Measurements from ENCODE around the gene RAB31. TPM values are rescaled to one million over a fixed set of nuclear protein-coding genes. Genes with fewer than 3 reads are reported as not detected.

The RAB31 gene, protein sequence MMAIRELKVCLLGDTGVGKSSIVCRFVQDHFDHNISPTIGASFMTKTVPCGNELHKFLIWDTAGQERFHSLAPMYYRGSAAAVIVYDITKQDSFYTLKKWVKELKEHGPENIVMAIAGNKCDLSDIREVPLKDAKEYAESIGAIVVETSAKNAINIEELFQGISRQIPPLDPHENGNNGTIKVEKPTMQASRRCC
- 30.4 TPM for polyA plus RNA-seq (2013, experiment 1 of 2)
- polyA plus RNA-seq (2013, experiment 2 of 2): 34.5 TPM

- Histone ChIP-seq H3K4me3 (ENCODE audit: low read length in 2 of 2) (peak within 1 kb of the TSS; percentile 70 to 86), H2BK120ac (ENCODE audit: low read depth, low read length) (peak within 1 kb of the TSS; percentile 16), H4K8ac (ENCODE audit: low read depth, low read length) (no peak within 1 kb of the TSS), H3K14ac (ENCODE audit: low read length) (peak within 1 kb of the TSS; percentile 49), H2AK5ac (ENCODE audit: low read depth, low read length) (no peak within 1 kb of the TSS), H3K9me3 (replicated peaks in 1 of 2; ENCODE audit: control insufficient read depth in 2 of 2, insufficient read depth in 1 of 2, low read depth in 1 of 2, low read length in 2 of 2) (no peaks in the 10 kb centered on the region), H2BK15ac (ENCODE audit: low read length) (peak within 1 kb of the TSS; percentile 72), H3K79me1 (ENCODE audit: low read depth, low read length) (no peaks in the 10 kb centered on the region), H3K36me3 (replicated peaks in 1 of 2; ENCODE audit: control insufficient read depth in 2 of 2, insufficient read depth in 2 of 2, low read length in 2 of 2) (no peaks in the 10 kb centered on the region), H3K23ac (ENCODE audit: low read depth, low read length, poor library complexity) (peak within 1 kb of the TSS; percentile 59), H2BK12ac (ENCODE audit: low read length) (no peak within 1 kb of the TSS), H2AFZ (ENCODE audit: low read length) (peak within 1 kb of the TSS; percentile 97), H3K4ac (ENCODE audit: low read length) (no peak within 1 kb of the TSS), H4K91ac (ENCODE audit: low read depth, low read length, poor library complexity) (no peak within 1 kb of the TSS), H3K4me1 (ENCODE audit: control insufficient read depth in 2 of 2, insufficient read depth in 1 of 2, low read depth in 1 of 2, low read length in 2 of 2) (peaks cover 3 to 18% of the 10 kb centered on the region in 2 donors), H2BK5ac (ENCODE audit: low read length) (peak within 1 kb of the TSS; percentile 40), H3K18ac (ENCODE audit: low read length) (peak within 1 kb of the TSS; percentile 93), H3K4me2 (ENCODE audit: insufficient read depth, low read length, poor library complexity, severe bottlenecking) (peak within 1 kb of the TSS; percentile 88), H3K9ac (ENCODE audit: low read depth, low read length, poor library complexity) (peak within 1 kb of the TSS; percentile 96), H3K27me3 (ENCODE audit: control insufficient read depth in 3 of 3, insufficient read depth in 3 of 3, low read depth in 1 of 3, low read length in 3 of 3) (peaks cover 0 to 27% (median 0%) of the 10 kb centered on the region in 3 experiments), H3K27ac (replicated peaks; ENCODE audit: low read length) (no peak within 1 kb of the TSS)
- DNase-seq (ENCODE audit: low spot score): peak; percentile 43
- WGBS, 2 donors (ENCODE audit: extremely low coverage in 2 of 2, insufficient read length in 2 of 2, insufficient replicate concordance in 1 of 2): no CpG with 5 or more reads among the region's 59 CpGs
Measured at GRCh38 chr18:9708057-9708433, at the start of gene RAB31. RAB31 (plus strand) TSS chr18:9708301; CDS start chr18:9708406, 105 bp downstream.

DNA sequence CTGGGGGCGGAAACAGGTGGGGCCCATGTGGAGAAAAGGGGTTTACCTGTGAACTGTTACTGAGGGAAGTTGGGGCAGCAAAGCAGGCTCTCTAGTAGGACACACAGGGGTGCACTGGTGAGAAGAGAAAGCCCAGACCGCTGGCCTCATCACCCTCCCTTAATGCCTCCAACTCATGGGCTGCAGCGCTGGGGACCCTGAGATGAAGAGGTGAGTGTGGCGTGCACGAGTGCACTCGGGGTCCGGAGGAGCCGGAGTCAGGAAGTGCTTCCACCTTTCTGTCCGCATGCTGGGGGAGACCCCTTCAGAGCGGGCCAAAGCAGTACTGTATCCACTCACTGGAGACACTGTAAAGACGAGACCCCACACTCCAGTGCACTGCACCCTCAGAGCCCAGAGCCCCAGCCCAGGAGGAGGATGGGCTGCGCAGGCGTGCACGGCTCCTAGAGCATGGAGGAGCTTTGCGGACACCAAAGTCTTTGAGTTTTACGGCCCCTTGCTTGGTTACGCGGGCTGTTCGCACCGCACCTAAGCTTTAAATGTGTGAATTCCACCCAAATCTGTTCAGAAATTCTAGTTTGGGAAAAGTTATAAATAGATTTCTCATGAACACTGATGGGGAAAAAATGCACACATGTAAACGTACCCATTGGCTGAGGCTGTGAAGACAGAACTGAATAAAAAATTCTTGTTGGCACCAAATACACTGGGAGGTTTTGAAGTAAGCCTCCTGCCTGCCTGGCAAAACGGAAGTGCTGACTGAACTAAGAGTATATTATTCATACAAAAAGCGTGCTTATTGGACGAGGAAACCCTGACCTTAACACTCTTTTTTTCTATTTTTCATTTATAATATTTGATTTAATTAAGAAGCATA is 48.4 kb upstream of the RAB31 start:
- no peak overlapping the region for H3K9ac ChIP-seq (ENCODE audit: low read depth, low read length, poor library complexity)
- no peak overlapping the region for H4K91ac ChIP-seq (ENCODE audit: low read depth, low read length, poor library complexity)
- H3K23ac ChIP-seq (ENCODE audit: low read depth, low read length, poor library complexity): no peak overlapping the region
- no peak overlapping the region for H3K4me2 ChIP-seq (ENCODE audit: insufficient read depth, low read length, poor library complexity, severe bottlenecking)
- no peak overlapping the region for H3K4me3 ChIP-seq (ENCODE audit: low read length in 2 of 2)
- no CpG with 5 or more reads among the region's 24 CpGs for WGBS, 2 donors (ENCODE audit: extremely low coverage in 2 of 2, insufficient read length in 2 of 2, insufficient replicate concordance in 1 of 2)
- H2AK5ac ChIP-seq (ENCODE audit: low read depth, low read length): no peak overlapping the region
- H3K4me1 ChIP-seq (ENCODE audit: control insufficient read depth in 2 of 2, insufficient read depth in 1 of 2, low read depth in 1 of 2, low read length in 2 of 2): peaks cover 0 to 16% of the 10 kb centered on the region in 2 donors
- H2BK12ac ChIP-seq (ENCODE audit: low read length): no peak overlapping the region
- no peak overlapping the region for H2BK120ac ChIP-seq (ENCODE audit: low read depth, low read length)
- H2BK15ac ChIP-seq (ENCODE audit: low read length): no peak overlapping the region
- no peak overlapping the region for H2BK5ac ChIP-seq (ENCODE audit: low read length)
- H3K4ac ChIP-seq (ENCODE audit: low read length): no peak overlapping the region
- peak overlapping the region; percentile 50 for H3K18ac ChIP-seq (ENCODE audit: low read length)
- no peak for DNase-seq (ENCODE audit: low spot score)
- H3K27ac ChIP-seq (replicated peaks; ENCODE audit: low read length): no peak overlapping the region
- H4K8ac ChIP-seq (ENCODE audit: low read depth, low read length): no peak overlapping the region
- H3K9me3 ChIP-seq (replicated peaks in 1 of 2; ENCODE audit: control insufficient read depth in 2 of 2, insufficient read depth in 1 of 2, low read depth in 1 of 2, low read length in 2 of 2): no peaks in the 10 kb centered on the region
- H3K79me1 ChIP-seq (ENCODE audit: low read depth, low read length): no peaks in the 10 kb centered on the region
- H3K27me3 ChIP-seq (ENCODE audit: control insufficient read depth in 3 of 3, insufficient read depth in 3 of 3, low read depth in 1 of 3, low read length in 3 of 3): no peaks in the 10 kb centered on the region
- H2AFZ ChIP-seq (ENCODE audit: low read length): no peak overlapping the region
- no peak overlapping the region for H3K14ac ChIP-seq (ENCODE audit: low read length)
- no peaks in the 10 kb centered on the region for H3K36me3 ChIP-seq (replicated peaks in 1 of 2; ENCODE audit: control insufficient read depth in 2 of 2, insufficient read depth in 2 of 2, low read length in 2 of 2)

DNA sequence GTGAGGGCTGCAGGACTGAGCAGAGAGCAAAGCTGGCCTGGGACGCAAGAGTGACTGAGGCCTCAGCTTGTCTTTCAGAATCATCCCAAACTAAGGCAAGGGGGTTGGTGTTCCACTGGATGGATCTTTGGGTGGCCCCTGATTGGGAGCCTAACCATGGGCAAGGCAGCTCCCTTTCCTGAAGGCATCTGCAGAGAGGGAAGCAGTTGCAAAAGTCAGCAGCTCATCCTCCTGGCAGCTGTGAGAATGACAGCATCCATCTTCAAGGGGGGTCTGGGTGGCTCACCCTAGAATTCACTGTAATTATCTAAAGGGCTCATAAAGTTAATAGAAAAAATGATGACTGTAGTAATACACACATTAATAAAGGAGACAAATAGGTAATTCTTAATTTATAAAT is 46.5 kb upstream of the RAB31 start:
- peaks cover 2 to 13% of the 10 kb centered on the region in 2 donors for H3K4me1 ChIP-seq (ENCODE audit: control insufficient read depth in 2 of 2, insufficient read depth in 1 of 2, low read depth in 1 of 2, low read length in 2 of 2)
- no peaks in the 10 kb centered on the region for H3K27me3 ChIP-seq (ENCODE audit: control insufficient read depth in 3 of 3, insufficient read depth in 3 of 3, low read depth in 1 of 3, low read length in 3 of 3)
- no CpG with 5 or more reads among the region's 1 CpG for WGBS, 2 donors (ENCODE audit: extremely low coverage in 2 of 2, insufficient read length in 2 of 2, insufficient replicate concordance in 1 of 2)
- no peak overlapping the region for H3K27ac ChIP-seq (replicated peaks; ENCODE audit: low read length)
- H2AFZ ChIP-seq (ENCODE audit: low read length): peak overlapping the region; percentile 3
- no peak overlapping the region for H3K4ac ChIP-seq (ENCODE audit: low read length)
- no peak overlapping the region for H2AK5ac ChIP-seq (ENCODE audit: low read depth, low read length)
- no peak overlapping the region for H3K14ac ChIP-seq (ENCODE audit: low read length)
- H3K23ac ChIP-seq (ENCODE audit: low read depth, low read length, poor library complexity): no peak overlapping the region
- no peaks in the 10 kb centered on the region for H3K9me3 ChIP-seq (replicated peaks in 1 of 2; ENCODE audit: control insufficient read depth in 2 of 2, insufficient read depth in 1 of 2, low read depth in 1 of 2, low read length in 2 of 2)
- H2BK5ac ChIP-seq (ENCODE audit: low read length): no peak overlapping the region
- H4K8ac ChIP-seq (ENCODE audit: low read depth, low read length): no peak overlapping the region
- no peak overlapping the region for H2BK120ac ChIP-seq (ENCODE audit: low read depth, low read length)
- no peak overlapping the region for H3K18ac ChIP-seq (ENCODE audit: low read length)
- no peak overlapping the region for H3K4me3 ChIP-seq (ENCODE audit: low read length in 2 of 2)
- no peak overlapping the region for H2BK15ac ChIP-seq (ENCODE audit: low read length)
- no peak overlapping the region for H3K9ac ChIP-seq (ENCODE audit: low read depth, low read length, poor library complexity)
- DNase-seq (ENCODE audit: low spot score): no peak
- H4K91ac ChIP-seq (ENCODE audit: low read depth, low read length, poor library complexity): no peak overlapping the region
- H2BK12ac ChIP-seq (ENCODE audit: low read length): no peak overlapping the region
- no peak overlapping the region for H3K4me2 ChIP-seq (ENCODE audit: insufficient read depth, low read length, poor library complexity, severe bottlenecking)
- no peaks in the 10 kb centered on the region for H3K36me3 ChIP-seq (replicated peaks in 1 of 2; ENCODE audit: control insufficient read depth in 2 of 2, insufficient read depth in 2 of 2, low read length in 2 of 2)
- H3K79me1 ChIP-seq (ENCODE audit: low read depth, low read length): no peaks in the 10 kb centered on the region

- no CpG with 5 or more reads among the region's 8 CpGs for WGBS, 2 donors (ENCODE audit: extremely low coverage in 2 of 2, insufficient read length in 2 of 2, insufficient replicate concordance in 1 of 2)
- no peak overlapping the region for H2BK120ac ChIP-seq (ENCODE audit: low read depth, low read length)
- no peak overlapping the region for H2BK12ac ChIP-seq (ENCODE audit: low read length)
Measured at GRCh38 chr18:9663377-9663776, 44.7 kb upstream of the RAB31 start.

More at GRCh38 chr18:9663377-9663776, 44.7 kb upstream of the RAB31 start:
- Histone ChIP-seq H3K4ac (ENCODE audit: low read length) (no peak overlapping the region), H3K14ac (ENCODE audit: low read length) (no peak overlapping the region), H3K9me3 (replicated peaks in 1 of 2; ENCODE audit: control insufficient read depth in 2 of 2, insufficient read depth in 1 of 2, low read depth in 1 of 2, low read length in 2 of 2) (no peaks in the 10 kb centered on the region), H4K8ac (ENCODE audit: low read depth, low read length) (no peak overlapping the region), H3K27ac (replicated peaks; ENCODE audit: low read length) (no peak overlapping the region), H3K4me1 (ENCODE audit: control insufficient read depth in 2 of 2, insufficient read depth in 1 of 2, low read depth in 1 of 2, low read length in 2 of 2) (peaks cover 2 to 13% of the 10 kb centered on the region in 2 donors), H3K18ac (ENCODE audit: low read length) (no peak overlapping the region), H3K27me3 (ENCODE audit: control insufficient read depth in 3 of 3, insufficient read depth in 3 of 3, low read depth in 1 of 3, low read length in 3 of 3) (no peaks in the 10 kb centered on the region), H2BK15ac (ENCODE audit: low read length) (no peak overlapping the region), H3K23ac (ENCODE audit: low read depth, low read length, poor library complexity) (no peak overlapping the region), H4K91ac (ENCODE audit: low read depth, low read length, poor library complexity) (no peak overlapping the region), H2BK5ac (ENCODE audit: low read length) (no peak overlapping the region), H3K79me1 (ENCODE audit: low read depth, low read length) (no peaks in the 10 kb centered on the region), H3K4me2 (ENCODE audit: insufficient read depth, low read length, poor library complexity, severe bottlenecking) (no peak overlapping the region), H3K4me3 (ENCODE audit: low read length in 2 of 2) (no peak overlapping the region), H3K36me3 (replicated peaks in 1 of 2; ENCODE audit: control insufficient read depth in 2 of 2, insufficient read depth in 2 of 2, low read length in 2 of 2) (no peaks in the 10 kb centered on the region), H3K9ac (ENCODE audit: low read depth, low read length, poor library complexity) (no peak overlapping the region), H2AK5ac (ENCODE audit: low read depth, low read length) (no peak overlapping the region), H2AFZ (ENCODE audit: low read length) (no peak overlapping the region)
- DNase-seq (ENCODE audit: low spot score): no peak
